Keratinocyte (primary cell): Measurements from ENCODE around the gene PIK3CG. TPM values are rescaled to one million over a fixed set of nuclear protein-coding genes. Genes with fewer than 3 reads are reported as not detected.

Source experiments
- DNase-seq: peaks from one replicate; pipeline ENCODE4 v3.0.0-alpha.2; 2011; ENCODE audit warnings: low read depth, missing footprints, low spot score
- FAIRE-seq: peaks from 2 replicates; lab custom pipeline; 2011; peaks lifted over from hg19 to GRCh38; lab: Jason Lieb, UNC
- H2AFZ ChIP-seq: 2 replicates; pipeline ENCODE4 v1.6.0; 2012; ENCODE audit warnings: low read length, control low read depth, inconsistent platforms; ENCODE audit not compliant: control insufficient read depth
- H3K27ac ChIP-seq: 2 replicates; pipeline ENCODE4 v1.5.1; 2011; ENCODE audit warnings: low read length; ENCODE audit not compliant: control insufficient read depth, insufficient read depth
- H3K27me3 ChIP-seq: 3 replicates; pipeline ENCODE4 v1.6.0; 2011; ENCODE audit warnings: low read length; ENCODE audit not compliant: control insufficient read depth, insufficient read depth; ENCODE audit errors: extremely low read depth
- H3K36me3 ChIP-seq, 2 experiments: 2 replicates in 1 of 2; 3 replicates in 1 of 2; pipeline ENCODE4 v1.5.1; 2011; ENCODE audit warnings: low read length in 2 of 2, mild to moderate bottlenecking in 1 of 2; ENCODE audit not compliant: control insufficient read depth in 2 of 2, insufficient read depth in 2 of 2; ENCODE audit errors: extremely low read depth in 1 of 2
- H3K4me1 ChIP-seq: 3 replicates; pipeline ENCODE4 v1.5.1; 2011; ENCODE audit warnings: low read length; ENCODE audit not compliant: control insufficient read depth, insufficient read depth; ENCODE audit errors: extremely low read depth
- H3K4me2 ChIP-seq: 3 replicates; pipeline ENCODE4 v1.6.0; 2011; ENCODE audit warnings: low read depth, low read length; ENCODE audit not compliant: control insufficient read depth, insufficient read depth; ENCODE audit errors: extremely low read depth
- H3K4me3 ChIP-seq, 3 experiments: fragments of 200-600 bp in 1 of 3; sonication (generic) in 1 of 3; 2 replicates in 2 of 3; 3 replicates in 1 of 3; pipeline ENCODE4 v1.5.1; 2011 to 2016; ENCODE audit warnings: low read length in 3 of 3, mild to moderate bottlenecking in 3 of 3, control low read depth in 2 of 3, inconsistent platforms in 1 of 3, low read depth in 1 of 3, mixed read lengths in 1 of 3, mixed run types in 1 of 3, moderate library complexity in 1 of 3; ENCODE audit not compliant: control insufficient read depth in 2 of 3, insufficient read depth in 2 of 3; ENCODE audit errors: extremely low read depth in 1 of 3
- H3K79me2 ChIP-seq: 2 replicates; pipeline ENCODE4 v1.6.0; 2012; ENCODE audit warnings: low read length; ENCODE audit not compliant: control insufficient read depth, insufficient read depth
- H3K9ac ChIP-seq: 3 replicates; pipeline ENCODE4 v1.6.0; 2011; ENCODE audit warnings: low read length; ENCODE audit not compliant: control insufficient read depth, insufficient read depth; ENCODE audit errors: extremely low read depth
- H3K9me1 ChIP-seq: 3 replicates; pipeline ENCODE4 v1.6.0; 2011; ENCODE audit warnings: low read length; ENCODE audit not compliant: control insufficient read depth, insufficient read depth; ENCODE audit errors: extremely low read depth
- H3K9me3 ChIP-seq: 2 replicates; pipeline ENCODE4 v1.5.1; 2012; ENCODE audit warnings: low read depth, low read length; ENCODE audit not compliant: control insufficient read depth
- H4K20me1 ChIP-seq: 3 replicates; pipeline ENCODE4 v1.6.0; 2011; ENCODE audit warnings: low read length; ENCODE audit not compliant: control insufficient read depth, insufficient read depth; ENCODE audit errors: extremely low read depth
- CTCF ChIP-seq, 3 experiments: IDR thresholded peaks in 1 of 3; conservative IDR thresholded peaks in 1 of 3; optimal IDR thresholded peaks in 1 of 3; 2 replicates in 2 of 3; 3 replicates in 1 of 3; pipeline versions ENCODE3 to v1.5.1; 2011; ENCODE audit warnings: low read length in 3 of 3, mild to moderate bottlenecking in 3 of 3, moderate library complexity in 2 of 3, control low read depth in 1 of 3, inconsistent platforms in 1 of 3; ENCODE audit not compliant: insufficient read depth in 2 of 3; ENCODE audit errors: extremely low read depth in 1 of 3
- EZH2 ChIP-seq: IDR thresholded peaks from one replicate; pipeline ENCODE4 v1.6.1; 2012; ENCODE audit warnings: inconsistent platforms, mild to moderate bottlenecking, low read length, moderate library complexity
- dilution Hi-C: fragments of 300-500 bp; cut with MboI; formaldehyde crosslinking; loops from one replicate; pipeline ENCODE4 v1.7.0; 2020; ENCODE audit warnings: low sequenced_read_pairs; ENCODE audit not compliant: extremely low pct_ligation_motif_present
- polyA plus RNA-seq, 5 experiments: library from polyadenylated mRNA; depleted of rRNA in 3 of 5; stranded (reverse) in 3 of 5; stranded (forward) in 1 of 5; unstranded in 1 of 5; fragments of >200 nt; gene quantifications; 1 replicate in 1 of 5; 2 replicates in 3 of 5; 3 replicates in 1 of 5; pipeline versions ENCODE4 v1.2.1 to v1.2.3, GENCODE V29; 2011 to 2012; ENCODE audit warnings: missing spikeins in 2 of 5, low read depth in 1 of 5, low replicate concordance in 1 of 5

Gene PIK3CG
- polyA plus RNA-seq, 1 donor (not counting 4 experiments of a cell fraction or from before 2014, with no cell fraction given) = not detected

DNA sequence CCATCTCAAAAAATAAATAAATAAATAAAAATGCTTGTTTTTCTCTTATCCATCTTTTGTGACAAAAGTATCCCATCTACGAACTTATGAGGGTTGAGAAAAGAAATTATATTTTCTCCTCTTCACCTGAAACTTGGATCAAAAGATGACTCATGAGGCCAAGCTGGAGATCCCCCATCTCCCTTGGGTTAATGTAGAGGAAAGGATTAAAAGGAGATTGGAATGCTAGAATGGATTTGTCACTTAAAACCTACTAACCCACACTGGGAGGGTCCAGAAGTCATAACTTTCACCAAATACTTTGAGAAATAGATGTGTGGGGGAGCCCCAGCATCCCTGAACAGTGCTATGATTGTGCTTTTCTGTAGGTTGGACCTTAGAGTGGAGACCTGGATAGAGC lies 46.3 kb upstream of the PIK3CG start:
- no peaks in the 10 kb centered on the region for H4K20me1 ChIP-seq
- no peak overlapping the region for H3K4me3 ChIP-seq
- dilution Hi-C loops = no loop called here
- H3K27ac ChIP-seq = no peak overlapping the region
- H3K4me1 ChIP-seq = no peaks in the 10 kb centered on the region
- no peaks in the 10 kb centered on the region for H3K27me3 ChIP-seq
- no peak overlapping the region for H3K9ac ChIP-seq
- no peak for FAIRE-seq
- H3K4me2 ChIP-seq = no peak overlapping the region
- no peaks in the 10 kb centered on the region for H3K36me3 ChIP-seq
- H3K9me1 ChIP-seq = no peaks in the 10 kb centered on the region
- TF ChIP-seq CTCF (optimal IDR thresholded peaks at IDR 0.05 in 1 of 3, IDR thresholded peaks at IDR 0.05 in 1 of 3, conservative IDR thresholded peaks at IDR 0.05 in 1 of 3; ENCODE audit: extremely low read depth in 1 of 3, insufficient read depth in 2 of 3, low read length in 3 of 3) (no peak), EZH2 (no peak)
- H3K79me2 ChIP-seq = no peaks in the 10 kb centered on the region
- no peak for DNase-seq
- H2AFZ ChIP-seq = no peak overlapping the region
- H3K9me3 ChIP-seq = no peaks in the 10 kb centered on the region

- Histone ChIP-seq H3K4me3 (no peak overlapping the region), H3K79me2 (no peaks in the 10 kb centered on the region), H4K20me1 (no peaks in the 10 kb centered on the region), H3K9me3 (no peaks in the 10 kb centered on the region), H3K27me3 (no peaks in the 10 kb centered on the region), H3K9me1 (no peaks in the 10 kb centered on the region), H3K4me2 (no peak overlapping the region), H3K4me1 (no peaks in the 10 kb centered on the region), H3K27ac (no peak overlapping the region), H2AFZ (no peak overlapping the region), H3K36me3 (no peaks in the 10 kb centered on the region), H3K9ac (no peak overlapping the region)
- TF ChIP-seq CTCF (optimal IDR thresholded peaks at IDR 0.05 in 1 of 3, IDR thresholded peaks at IDR 0.05 in 1 of 3, conservative IDR thresholded peaks at IDR 0.05 in 1 of 3; ENCODE audit: extremely low read depth in 1 of 3, insufficient read depth in 2 of 3, low read length in 3 of 3) (no peak), EZH2 (no peak)
- dilution Hi-C loops = no loop called here
- DNase-seq (no peak), FAIRE-seq (no peak)
Observed at GRCh38 chr7:106819546-106819945, 45.5 kb upstream of the PIK3CG start.
